Measurements from ENCODE around the gene SCUBE1.

SCUBE1 gene

DNA sequence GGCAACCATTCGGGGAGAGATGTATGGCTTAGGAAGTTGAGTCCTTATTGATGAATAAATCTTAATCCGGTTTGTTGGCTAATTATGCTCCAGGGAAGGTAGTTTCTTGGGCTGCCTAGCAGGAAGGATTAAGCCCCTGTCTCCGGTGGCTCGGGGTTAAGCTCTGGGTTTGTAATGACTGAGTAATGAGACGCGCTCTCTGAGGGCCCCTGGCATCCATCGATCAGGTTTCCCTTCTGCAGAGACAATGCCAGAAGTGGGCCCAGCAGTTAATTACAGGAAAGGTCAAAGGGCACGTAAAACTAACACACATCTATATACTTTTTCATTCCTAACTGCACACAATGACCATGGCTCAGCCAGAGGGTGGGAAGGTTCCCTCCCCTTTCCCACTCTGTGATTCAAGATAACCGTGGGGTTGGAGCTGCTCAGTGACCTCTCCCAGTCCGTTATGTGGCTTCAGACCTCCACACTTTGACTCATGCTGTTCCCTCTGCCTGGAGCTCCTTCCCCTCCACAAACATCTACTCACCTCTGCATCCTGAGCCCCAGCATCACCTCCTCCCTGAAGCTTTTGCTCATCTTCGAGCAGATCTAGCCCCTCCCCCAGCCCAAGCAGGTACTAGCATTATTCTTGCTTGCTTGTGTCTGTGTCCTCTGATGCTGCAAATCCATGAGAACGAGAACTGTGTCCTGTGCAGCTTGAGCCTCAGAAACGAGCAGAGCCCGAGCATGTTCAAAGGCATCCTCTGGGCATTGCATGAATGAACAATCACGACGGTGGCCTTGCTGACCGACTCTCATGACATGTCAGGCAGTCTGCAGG is 16.6 kb downstream of the SCUBE1 start:
- no peak overlapping the region for H3K9ac ChIP-seq (ENCODE audit: low read length)

DNA sequence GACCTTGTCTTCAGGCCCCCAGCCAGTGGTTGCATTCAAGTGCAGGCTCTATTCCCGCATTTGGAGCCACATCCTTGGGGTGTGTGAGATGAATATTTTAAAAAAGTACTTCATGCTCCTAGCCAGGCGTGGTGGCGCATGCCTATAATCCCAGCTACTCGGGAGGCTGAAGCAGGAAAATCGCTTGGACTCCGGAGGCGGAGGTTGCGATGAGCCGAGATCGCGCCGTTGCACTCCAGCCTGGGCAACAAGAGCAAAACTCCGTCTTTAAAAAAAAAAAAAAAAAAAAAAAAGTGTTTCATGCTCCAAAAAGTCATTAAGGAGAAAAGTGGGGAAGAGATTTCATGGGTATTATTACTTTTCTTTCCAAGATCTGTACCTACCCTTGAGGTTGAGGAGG is 18.0 kb downstream of the SCUBE1 start:
- Histone ChIP-seq H3K9ac (ENCODE audit: low read length) (no peak overlapping the region), H3K36me3 (ENCODE audit: control insufficient read depth, insufficient read depth, low read length) (no peaks in the 10 kb centered on the region), H3K4me3 (ENCODE audit: low read depth, low read length) (no peak overlapping the region), H3K27ac (ENCODE audit: low read depth, low read length) (no peak overlapping the region), H3K4me1 (ENCODE audit: control insufficient read depth, insufficient read depth, low read length) (peaks cover 10% of the 10 kb centered on the region), H3K9me3 (ENCODE audit: control insufficient read depth, insufficient read depth, low read depth, low read length) (no peaks in the 10 kb centered on the region), H3K27me3 (ENCODE audit: control insufficient read depth, insufficient read depth, low read length) (peaks cover 3% of the 10 kb centered on the region; the same call in 1 of the 2 replicates)

More for the DNA sequence above, 16.6 kb downstream of the SCUBE1 start:
- Histone ChIP-seq H3K27ac (ENCODE audit: low read depth, low read length) (no peak overlapping the region), H3K36me3 (ENCODE audit: control insufficient read depth, insufficient read depth, low read length) (no peaks in the 10 kb centered on the region), H3K4me1 (ENCODE audit: control insufficient read depth, insufficient read depth, low read length) (peaks cover 10% of the 10 kb centered on the region), H3K4me3 (ENCODE audit: low read depth, low read length) (no peak overlapping the region), H3K9me3 (ENCODE audit: control insufficient read depth, insufficient read depth, low read depth, low read length) (no peaks in the 10 kb centered on the region), H3K27me3 (ENCODE audit: control insufficient read depth, insufficient read depth, low read length) (peaks cover 3% of the 10 kb centered on the region; the same call in 1 of the 2 replicates)

DNA sequence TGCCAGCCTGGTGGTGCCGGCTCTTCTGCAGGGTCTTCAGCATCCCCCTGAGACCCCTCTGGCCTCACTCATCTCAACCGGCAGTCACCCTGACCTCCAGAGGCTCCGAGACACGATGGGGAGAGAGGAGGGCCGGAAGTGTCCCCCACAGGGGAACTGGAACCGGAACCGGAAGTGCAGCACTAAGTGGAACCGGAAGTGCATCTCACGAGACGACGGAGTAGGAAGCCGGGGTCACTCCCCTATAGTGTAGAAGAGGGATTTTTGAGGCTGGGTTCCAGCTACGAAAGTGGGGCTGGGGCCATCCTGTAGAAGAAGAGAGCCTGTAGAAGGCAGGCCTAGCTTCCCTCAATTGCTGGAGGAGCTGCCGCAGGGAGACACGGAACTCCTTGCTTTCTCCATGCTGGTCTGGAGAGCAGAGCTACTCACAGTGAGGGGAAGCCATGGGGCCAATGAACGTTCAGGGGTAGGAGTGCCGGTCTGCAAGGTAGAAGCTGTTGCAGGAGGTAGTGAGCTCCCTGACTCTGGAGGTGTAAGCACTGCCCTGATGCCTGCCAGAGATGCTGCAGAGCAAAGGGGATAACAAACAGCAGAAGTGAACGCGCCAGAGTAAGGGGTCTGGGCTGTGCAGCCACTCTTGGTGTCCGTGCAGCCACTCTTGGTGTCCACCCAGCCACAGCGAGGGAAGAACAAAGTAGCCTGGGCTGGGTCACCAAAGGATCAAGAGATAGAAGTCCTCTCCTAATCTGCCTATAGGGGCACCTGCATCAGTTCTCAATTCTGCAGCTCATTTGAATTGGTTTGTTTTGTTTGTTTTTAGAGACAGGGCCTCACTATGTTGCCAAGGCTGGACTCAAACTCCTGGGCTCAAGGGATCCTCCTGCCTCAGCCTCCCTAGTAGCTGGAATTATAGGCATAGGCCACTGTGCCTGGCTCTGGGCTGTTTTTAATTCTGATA is 21.9 kb downstream of the SCUBE1 start:
- no peak overlapping the region for H3K27ac ChIP-seq (ENCODE audit: low read depth, low read length)
- H3K4me1 ChIP-seq (ENCODE audit: control insufficient read depth, insufficient read depth, low read length): no peaks in the 10 kb centered on the region
- H3K36me3 ChIP-seq (ENCODE audit: control insufficient read depth, insufficient read depth, low read length): no peaks in the 10 kb centered on the region
- no peak overlapping the region for H3K4me3 ChIP-seq (ENCODE audit: low read depth, low read length)
- H3K9ac ChIP-seq (ENCODE audit: low read length): no peak overlapping the region
- no peaks in the 10 kb centered on the region for H3K9me3 ChIP-seq (ENCODE audit: control insufficient read depth, insufficient read depth, low read depth, low read length)
- peaks cover 3% of the 10 kb centered on the region; the same call in 1 of the 2 replicates for H3K27me3 ChIP-seq (ENCODE audit: control insufficient read depth, insufficient read depth, low read length)

DNA sequence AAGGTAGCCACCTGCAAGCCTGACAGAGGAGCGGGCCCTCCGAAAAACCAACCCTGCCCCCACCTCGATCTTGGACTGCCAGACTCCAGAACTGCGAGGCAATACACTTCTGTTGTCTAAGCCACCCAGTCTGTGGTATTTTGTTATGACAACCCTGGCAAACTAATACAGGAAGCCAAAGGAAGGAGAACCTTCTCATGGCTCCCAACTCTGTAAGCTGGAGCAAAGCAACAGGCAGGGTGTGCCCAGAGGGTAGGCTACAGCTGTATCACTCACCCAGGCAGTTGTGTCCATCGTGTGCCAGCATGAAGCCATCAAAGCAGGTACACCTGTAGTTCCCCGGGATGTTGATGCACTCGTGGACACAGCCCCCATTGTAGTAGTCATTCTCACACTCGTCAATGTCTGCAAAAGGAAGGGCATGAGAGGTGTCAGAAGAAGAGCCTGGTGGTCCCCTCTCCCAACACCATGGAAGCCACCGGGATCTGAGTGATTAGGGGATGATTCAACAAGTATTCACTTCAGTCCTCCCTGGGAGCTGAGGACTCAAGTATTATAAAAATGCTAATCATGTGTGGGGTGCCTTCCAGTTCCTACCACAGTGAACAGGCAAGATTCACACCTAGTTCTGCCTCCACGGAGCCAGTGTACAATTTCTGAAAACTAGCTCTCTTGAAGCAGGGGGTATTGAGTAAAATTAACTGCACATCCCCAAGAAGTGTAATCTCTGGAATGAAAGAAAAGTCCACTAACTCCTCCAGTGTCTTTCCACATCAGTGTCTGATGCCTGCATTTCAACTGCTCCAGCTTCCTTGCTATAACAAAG is 23.3 kb downstream of the SCUBE1 start:
- H3K9ac ChIP-seq (ENCODE audit: low read length): no peak overlapping the region
- no peak overlapping the region for H3K27ac ChIP-seq (ENCODE audit: low read depth, low read length)
- H3K36me3 ChIP-seq (ENCODE audit: control insufficient read depth, insufficient read depth, low read length): no peaks in the 10 kb centered on the region
- H3K9me3 ChIP-seq (ENCODE audit: control insufficient read depth, insufficient read depth, low read depth, low read length): no peaks in the 10 kb centered on the region
- 0 out of 2 replicates have a peak, but pooled peaks cover 10% of the 10 kb centered on the region for H3K4me1 ChIP-seq (ENCODE audit: control insufficient read depth, insufficient read depth, low read length)
- H3K27me3 ChIP-seq (ENCODE audit: control insufficient read depth, insufficient read depth, low read length): peaks cover 3% of the 10 kb centered on the region; the same call in 1 of the 2 replicates
- H3K4me3 ChIP-seq (ENCODE audit: low read depth, low read length): no peak overlapping the region

DNA sequence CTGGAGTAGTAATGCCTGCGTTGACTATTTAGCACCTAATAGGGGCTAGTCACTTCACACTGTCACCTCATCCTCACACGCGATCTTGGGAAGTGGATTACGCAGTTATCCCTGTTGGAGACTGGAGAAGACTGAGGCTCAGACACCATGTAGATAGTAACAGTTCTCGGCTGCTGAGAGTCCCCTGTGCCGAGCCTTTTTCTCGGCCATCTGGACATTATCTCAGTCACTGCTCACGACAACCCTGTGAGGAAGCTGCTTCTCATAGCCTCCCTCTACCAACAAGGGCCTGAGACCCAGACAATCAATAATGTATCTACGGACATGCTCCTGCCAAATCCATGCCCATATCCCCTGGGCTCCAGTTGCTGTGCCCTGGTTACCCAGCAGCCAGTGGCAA is 25.9 kb downstream of the SCUBE1 start:
- Histone ChIP-seq H3K36me3 (ENCODE audit: control insufficient read depth, insufficient read depth, low read length) (no peaks in the 10 kb centered on the region), H3K27me3 (ENCODE audit: control insufficient read depth, insufficient read depth, low read length) (no peaks in the 10 kb centered on the region), H3K4me1 (ENCODE audit: control insufficient read depth, insufficient read depth, low read length) (peaks cover 20% of the 10 kb centered on the region; the same call in 1 of the 2 replicates), H3K4me3 (ENCODE audit: low read depth, low read length) (no peak overlapping the region), H3K9me3 (ENCODE audit: control insufficient read depth, insufficient read depth, low read depth, low read length) (no peaks in the 10 kb centered on the region), H3K9ac (ENCODE audit: low read length) (no peak overlapping the region), H3K27ac (ENCODE audit: low read depth, low read length) (no peak overlapping the region)

- Histone ChIP-seq H3K4me3 (ENCODE audit: low read depth, low read length) (no peak overlapping the region), H3K27ac (ENCODE audit: low read depth, low read length) (no peak overlapping the region), H3K9ac (ENCODE audit: low read length) (no peak overlapping the region), H3K4me1 (ENCODE audit: control insufficient read depth, insufficient read depth, low read length) (peaks cover 20% of the 10 kb centered on the region; the same call in 1 of the 2 replicates), H3K36me3 (ENCODE audit: control insufficient read depth, insufficient read depth, low read length) (no peaks in the 10 kb centered on the region), H3K9me3 (ENCODE audit: control insufficient read depth, insufficient read depth, low read depth, low read length) (no peaks in the 10 kb centered on the region), H3K27me3 (ENCODE audit: control insufficient read depth, insufficient read depth, low read length) (no peaks in the 10 kb centered on the region)
Observed at GRCh38 chr22:43315687-43316217, 27.4 kb downstream of the SCUBE1 start.

- Histone ChIP-seq H3K4me1 (ENCODE audit: control insufficient read depth, insufficient read depth, low read length) (peaks cover 20% of the 10 kb centered on the region; the same call in 1 of the 2 replicates), H3K9ac (ENCODE audit: low read length) (no peak overlapping the region), H3K4me3 (ENCODE audit: low read depth, low read length) (no peak overlapping the region), H3K9me3 (ENCODE audit: control insufficient read depth, insufficient read depth, low read depth, low read length) (no peaks in the 10 kb centered on the region), H3K27ac (ENCODE audit: low read depth, low read length) (no peak overlapping the region), H3K36me3 (ENCODE audit: control insufficient read depth, insufficient read depth, low read length) (no peaks in the 10 kb centered on the region), H3K27me3 (ENCODE audit: control insufficient read depth, insufficient read depth, low read length) (no peaks in the 10 kb centered on the region)
Observed at GRCh38 chr22:43314611-43315010, 28.6 kb downstream of the SCUBE1 start.

DNA sequence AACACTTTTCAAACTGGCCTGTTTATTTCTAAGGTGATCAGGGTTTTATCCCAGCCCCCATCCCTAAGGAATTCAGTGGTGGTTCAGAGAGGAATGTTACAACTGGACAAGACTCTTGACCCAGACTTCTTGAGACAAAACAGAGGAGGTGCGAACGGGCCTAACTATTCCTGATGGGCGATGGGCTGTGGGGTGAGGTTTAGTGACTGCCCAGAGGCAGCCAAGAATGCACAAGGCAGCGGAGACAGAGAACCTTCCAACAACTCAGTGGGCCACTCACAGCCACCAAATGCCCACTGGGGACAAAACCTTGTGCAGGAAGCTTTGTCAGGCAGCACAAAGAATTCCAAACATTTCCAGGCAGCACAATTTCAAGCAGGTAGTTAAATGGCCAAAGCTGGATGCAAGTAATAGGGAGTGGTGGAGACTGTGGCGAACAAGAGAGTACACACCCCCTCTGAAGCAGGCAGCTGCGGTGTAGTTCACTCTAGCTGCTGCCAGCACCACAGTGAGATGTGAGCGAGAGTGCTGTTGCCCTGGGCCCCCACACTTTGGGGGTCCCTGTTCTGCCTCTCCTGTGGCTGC is 29.2 kb downstream of the SCUBE1 start:
- H3K9me3 ChIP-seq (ENCODE audit: control insufficient read depth, insufficient read depth, low read depth, low read length): no peaks in the 10 kb centered on the region
- H3K4me3 ChIP-seq (ENCODE audit: low read depth, low read length): no peak overlapping the region
- H3K27ac ChIP-seq (ENCODE audit: low read depth, low read length): no peak overlapping the region
- H3K9ac ChIP-seq (ENCODE audit: low read length): no peak overlapping the region
- H3K27me3 ChIP-seq (ENCODE audit: control insufficient read depth, insufficient read depth, low read length): no peaks in the 10 kb centered on the region
- no peaks in the 10 kb centered on the region for H3K36me3 ChIP-seq (ENCODE audit: control insufficient read depth, insufficient read depth, low read length)
- peaks cover 20% of the 10 kb centered on the region; the same call in 1 of the 2 replicates for H3K4me1 ChIP-seq (ENCODE audit: control insufficient read depth, insufficient read depth, low read length)

DNA sequence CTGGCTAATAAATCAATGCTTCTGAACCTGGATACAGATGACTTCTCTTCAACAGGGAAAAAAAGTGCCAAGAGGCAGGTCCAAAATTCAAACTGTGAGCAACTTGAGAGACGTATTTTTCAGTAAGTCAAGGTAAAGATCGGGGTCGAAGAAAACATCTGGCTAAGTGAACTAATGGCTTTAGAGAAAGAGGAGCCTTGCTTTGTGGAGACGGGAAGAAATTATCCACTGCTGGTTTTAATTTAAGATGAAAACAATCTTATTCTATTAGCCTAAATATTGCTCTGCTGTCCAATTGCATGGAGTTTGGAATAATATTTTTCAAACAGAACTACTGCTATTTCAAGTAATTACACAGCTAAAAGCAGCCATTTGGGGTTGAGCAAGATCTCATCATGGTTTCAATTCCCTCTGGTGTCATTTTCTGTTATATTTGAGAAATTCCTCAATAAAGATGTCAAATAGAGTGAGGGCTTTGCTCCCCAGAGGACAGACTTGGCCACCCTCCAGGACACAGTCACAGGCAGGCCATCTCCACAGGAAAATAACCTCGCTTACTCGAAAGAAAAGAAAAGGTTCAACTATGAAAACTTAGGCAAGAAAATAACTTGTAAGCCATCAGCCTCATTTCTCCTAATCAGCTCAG is 29.8 kb downstream of the SCUBE1 start:
- peaks cover 20% of the 10 kb centered on the region; the same call in 1 of the 2 replicates for H3K4me1 ChIP-seq (ENCODE audit: control insufficient read depth, insufficient read depth, low read length)

More for the DNA sequence above, 29.8 kb downstream of the SCUBE1 start:
- H3K9me3 ChIP-seq (ENCODE audit: control insufficient read depth, insufficient read depth, low read depth, low read length): no peaks in the 10 kb centered on the region
- no peak overlapping the region for H3K9ac ChIP-seq (ENCODE audit: low read length)
- no peaks in the 10 kb centered on the region for H3K27me3 ChIP-seq (ENCODE audit: control insufficient read depth, insufficient read depth, low read length)
- no peak overlapping the region for H3K27ac ChIP-seq (ENCODE audit: low read depth, low read length)
- H3K4me3 ChIP-seq (ENCODE audit: low read depth, low read length): no peak overlapping the region
- H3K36me3 ChIP-seq (ENCODE audit: control insufficient read depth, insufficient read depth, low read length): no peaks in the 10 kb centered on the region
